ENCODE data around the gene SULT2B1. TPM values are rescaled to one million over a fixed set of nuclear protein-coding genes. Genes with fewer than 3 reads are reported as not detected.

Gene SULT2B1
- total RNA-seq, 2 donors from 2014 or later, result 1.0 TPM; not detected in 1

- H3K36me3 ChIP-seq (replicated peaks in 1 of 2; ENCODE audit: insufficient read depth in 1 of 2, low read depth in 2 of 2), result no peaks in the 10 kb centered on the region
- ATAC-seq (peak; percentile 34), DNase-seq (peak; percentile 66 to 75 (median 72))
- WGBS, 2 donors, result 0 to 1% methylated on average over 8 to 50 of the region's 67 CpGs
- H3K27me3 ChIP-seq, result no peaks in the 10 kb centered on the region
- H3K4me1 ChIP-seq, result peaks cover 44% of the 10 kb centered on the region
- no peaks in the 10 kb centered on the region for H3K9me3 ChIP-seq
- H3K4me3 ChIP-seq, result peak overlapping the region; percentile 38 to 62
- intact Hi-C loops (cut with DNase I), result no loop called here
- peak overlapping the region; percentile 95 to 98 (median 96) for H3K27ac ChIP-seq
- TF ChIP-seq, protein P1, sequence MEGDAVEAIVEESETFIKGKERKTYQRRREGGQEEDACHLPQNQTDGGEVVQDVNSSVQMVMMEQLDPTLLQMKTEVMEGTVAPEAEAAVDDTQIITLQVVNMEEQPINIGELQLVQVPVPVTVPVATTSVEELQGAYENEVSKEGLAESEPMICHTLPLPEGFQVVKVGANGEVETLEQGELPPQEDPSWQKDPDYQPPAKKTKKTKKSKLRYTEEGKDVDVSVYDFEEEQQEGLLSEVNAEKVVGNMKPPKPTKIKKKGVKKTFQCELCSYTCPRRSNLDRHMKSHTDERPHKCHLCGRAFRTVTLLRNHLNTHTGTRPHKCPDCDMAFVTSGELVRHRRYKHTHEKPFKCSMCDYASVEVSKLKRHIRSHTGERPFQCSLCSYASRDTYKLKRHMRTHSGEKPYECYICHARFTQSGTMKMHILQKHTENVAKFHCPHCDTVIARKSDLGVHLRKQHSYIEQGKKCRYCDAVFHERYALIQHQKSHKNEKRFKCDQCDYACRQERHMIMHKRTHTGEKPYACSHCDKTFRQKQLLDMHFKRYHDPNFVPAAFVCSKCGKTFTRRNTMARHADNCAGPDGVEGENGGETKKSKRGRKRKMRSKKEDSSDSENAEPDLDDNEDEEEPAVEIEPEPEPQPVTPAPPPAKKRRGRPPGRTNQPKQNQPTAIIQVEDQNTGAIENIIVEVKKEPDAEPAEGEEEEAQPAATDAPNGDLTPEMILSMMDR (IDR thresholded peaks at IDR 0.05), result no peak
- peak in 2 of 3 donors; percentile 23 to 26 for TF ChIP-seq POLR2A (IDR thresholded peaks at IDR 0.05)
Measured at GRCh38 chr19:48635263-48635965, 83.4 kb downstream of the SULT2B1 start.

DNA sequence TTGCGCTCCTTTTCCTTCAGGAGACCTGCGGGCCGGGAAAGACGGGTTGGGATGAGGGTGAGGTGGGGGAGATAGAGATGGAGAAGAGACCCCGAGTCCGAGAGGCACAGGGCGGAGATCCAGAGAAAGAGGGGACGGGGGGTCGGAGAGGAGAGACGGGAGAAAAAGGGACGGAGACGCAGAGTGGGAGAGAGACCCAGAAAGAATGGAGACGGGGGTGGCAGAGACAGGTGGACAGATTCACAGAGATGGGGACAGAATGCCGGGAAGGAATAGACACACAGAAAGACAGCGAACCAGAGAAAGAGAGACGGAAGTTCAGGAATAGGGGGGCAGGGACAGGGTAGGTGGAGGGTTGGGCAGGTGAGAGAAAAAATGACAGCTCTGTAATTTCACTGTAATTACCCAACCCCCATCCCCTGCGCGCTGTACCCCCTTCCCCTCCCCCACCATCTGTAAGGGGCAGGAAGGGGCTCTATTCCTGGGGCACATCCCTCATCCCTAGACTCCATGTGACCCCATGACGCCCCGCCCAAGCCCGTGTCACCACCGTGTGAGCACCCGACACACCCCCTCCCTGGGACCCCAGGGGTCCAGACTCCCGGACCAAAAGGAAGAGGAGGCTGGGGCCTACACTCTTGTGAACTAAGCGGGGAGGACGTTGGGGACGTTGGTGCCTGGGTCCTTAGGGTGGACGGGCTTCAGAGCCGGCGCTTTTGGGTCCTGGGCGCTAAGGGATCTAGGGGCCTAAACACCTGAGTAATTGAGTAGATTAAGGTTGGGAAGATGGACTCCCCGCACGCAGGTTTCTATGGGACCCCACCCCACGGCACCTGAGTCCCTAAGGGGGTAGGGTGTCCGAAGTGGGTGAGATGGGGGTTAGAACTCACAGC, 84.2 kb downstream of the SULT2B1 start:
- no peaks in the 10 kb centered on the region for H3K27me3 ChIP-seq
- no peaks in the 10 kb centered on the region for H3K9me3 ChIP-seq
- H3K36me3 ChIP-seq (replicated peaks in 1 of 2; ENCODE audit: insufficient read depth in 1 of 2, low read depth in 2 of 2), result no peaks in the 10 kb centered on the region
- no peak for ATAC-seq
- intact Hi-C loops (cut with DNase I), result no loop called here
- WGBS, 2 donors, result 1% methylated on average over 29 to 35 of the region's 35 CpGs
- peak overlapping the region; percentile 51 to 62 for H3K4me3 ChIP-seq
- H3K27ac ChIP-seq, result peak overlapping the region; percentile 95 to 98 (median 96)
- TF ChIP-seq, protein P1 (IDR thresholded peaks at IDR 0.05), result no peak
- no peak for TF ChIP-seq POLR2A (IDR thresholded peaks at IDR 0.05)
- peak in 1 of 4 donors; percentile 63 for DNase-seq
- H3K4me1 ChIP-seq, result peaks cover 45% of the 10 kb centered on the region

DNA sequence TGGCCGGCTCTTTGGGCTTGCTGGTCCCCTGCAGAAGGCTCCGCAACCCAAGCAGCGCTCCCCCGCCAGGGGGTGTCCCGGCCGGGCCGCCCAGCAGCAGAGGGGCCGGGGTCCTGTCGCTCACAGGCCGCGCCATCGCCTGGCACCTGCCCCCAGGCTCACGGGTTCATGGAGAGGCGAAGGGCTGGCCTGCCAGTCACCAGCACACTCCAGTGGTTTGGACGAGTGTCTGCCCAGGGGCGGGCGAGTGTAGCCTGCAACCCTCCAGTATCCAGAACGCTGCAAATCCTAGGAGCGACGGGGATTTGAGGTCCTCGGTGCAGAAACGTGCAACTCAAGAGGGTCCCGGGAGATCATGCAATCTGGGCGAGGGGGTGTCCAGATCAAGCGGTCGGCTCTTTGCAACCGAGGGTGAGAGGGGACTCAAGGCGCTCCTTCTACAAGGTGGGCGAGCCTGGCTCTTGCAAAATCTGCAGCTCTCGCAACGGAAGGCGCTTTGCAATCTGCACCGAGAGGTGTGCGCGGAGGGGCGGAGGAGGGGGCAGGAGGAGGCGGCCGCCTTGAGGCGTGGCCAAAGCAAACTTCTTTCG, 85.0 kb downstream of the SULT2B1 start, which contains the start of gene DBP:
Gene DBP, minus strand, starts transcription at position 521 of the 590 bp plus-strand sequence. Its CDS starts 385 bp downstream, at position 136.
- DNase-seq (peak in 3 of 4 donors; percentile 64 to 65 (median 65)), ATAC-seq (no peak)
- peak within 1 kb of the TSS; percentile 51 to 62 for H3K4me3 ChIP-seq
- no peaks in the 10 kb centered on the region for H3K36me3 ChIP-seq (replicated peaks in 1 of 2; ENCODE audit: insufficient read depth in 1 of 2, low read depth in 2 of 2)
- intact Hi-C loops (cut with DNase I), result no loop called here
- no peaks in the 10 kb centered on the region for H3K27me3 ChIP-seq
- peak within 1 kb of the TSS; percentile 95 to 98 (median 96) for H3K27ac ChIP-seq
- H3K4me1 ChIP-seq, result peaks cover 46% of the 10 kb centered on the region
- TF ChIP-seq POLR2A (IDR thresholded peaks at IDR 0.05), result peak; percentile 35 to 57 (median 48)
- TF ChIP-seq, protein P1 (IDR thresholded peaks at IDR 0.05), result peak in 4 of 7 experiments; percentile 14 to 26 (median 23)
- WGBS, 2 donors, result 0% methylated on average over 6 to 40 of the region's 40 CpGs
- no peaks in the 10 kb centered on the region for H3K9me3 ChIP-seq

GRCh38 chr19:48637449-48637947, 85.5 kb downstream of the SULT2B1 start:
- Histone ChIP-seq H3K36me3 (replicated peaks in 1 of 2; ENCODE audit: insufficient read depth in 1 of 2, low read depth in 2 of 2) (no peaks in the 10 kb centered on the region), H3K27me3 (no peaks in the 10 kb centered on the region), H3K4me3 (no peak overlapping the region), H3K9me3 (no peaks in the 10 kb centered on the region), H3K4me1 (peaks cover 46% of the 10 kb centered on the region), H3K27ac (peak overlapping the region; percentile 95 to 98 (median 96))
- 0% methylated on average over 22 to 38 of the region's 38 CpGs for WGBS, 2 donors
- DNase-seq (peak; percentile 99 to 100 (median 100)), ATAC-seq (peak; percentile 81)
- intact Hi-C loops (cut with DNase I), result no loop called here
- TF ChIP-seq, protein P1 (IDR thresholded peaks at IDR 0.05), result no peak
- TF ChIP-seq POLR2A (IDR thresholded peaks at IDR 0.05), result no peak

Data from body of pancreas (tissue), 4 donors.